GM13977 (cell line): ENCODE measurements around the gene HLA-E.
"Not testable (repeated sequence)": the region's sequence is repeated elsewhere in the genome, so short reads cannot be mapped to it uniquely, and the experiment has no call there.

ENCODE experiments used
- DNase-seq: peaks from one replicate; pipeline ENCODE4 v3.0.0; 2012; ENCODE audit warnings: low spot score
- in situ Hi-C: fragments of 300-500 bp; cut with MboI; formaldehyde crosslinking; loops from one replicate; pipeline ENCODE4 v1.12.0; 2022; ENCODE audit warnings: low sequenced_read_pairs, low pct_unique_long_range_greater_than_20kb, mixed read lengths, inconsistent platforms; ENCODE audit not compliant: unreplicated experiment
- TF ChIP-seq, protein P1 (sequence below): IDR thresholded peaks from 2 replicates; pipeline ENCODE4 v1.5.1; 2012; ENCODE audit warnings: mild to moderate bottlenecking, control low read depth; ENCODE audit not compliant: insufficient read depth; ENCODE audit errors: extremely low read depth, missing control alignments

Gene HLA-E

DNA sequence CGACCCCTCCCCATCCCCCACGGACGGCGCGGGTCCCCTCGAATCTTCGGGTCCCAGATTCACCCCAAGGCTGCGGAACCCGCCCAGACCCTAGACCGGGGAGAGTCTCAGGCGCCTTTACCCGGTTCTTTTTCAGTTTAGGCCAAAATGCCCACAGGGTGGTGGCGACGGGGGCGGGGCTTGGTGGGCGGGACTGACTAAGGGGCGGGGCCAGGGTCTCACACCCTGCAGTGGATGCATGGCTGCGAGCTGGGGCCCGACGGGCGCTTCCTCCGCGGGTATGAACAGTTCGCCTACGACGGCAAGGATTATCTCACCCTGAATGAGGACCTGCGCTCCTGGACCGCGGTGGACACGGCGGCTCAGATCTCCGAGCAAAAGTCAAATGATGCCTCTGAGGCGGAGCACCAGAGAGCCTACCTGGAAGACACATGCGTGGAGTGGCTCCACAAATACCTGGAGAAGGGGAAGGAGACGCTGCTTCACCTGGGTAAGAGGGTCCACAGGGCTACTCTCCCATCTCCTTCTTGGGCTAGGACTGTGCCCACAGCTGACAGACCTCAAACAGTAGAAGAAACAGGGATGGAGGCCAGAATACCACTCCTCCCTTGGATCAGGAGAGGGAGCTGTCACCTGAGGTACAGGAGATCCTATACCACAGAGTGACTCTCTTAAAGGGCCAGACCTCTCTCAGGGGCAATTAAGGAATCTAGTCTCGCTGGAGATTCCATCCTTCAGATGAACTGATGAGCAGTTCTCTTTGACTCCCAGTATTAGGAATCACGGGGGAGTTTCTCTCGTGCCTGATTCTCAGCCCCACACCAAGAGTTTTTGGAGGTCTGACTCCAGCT is 942 bp downstream of the HLA-E start:
- peak; percentile 80 for DNase-seq
- TF ChIP-seq, protein P1, sequence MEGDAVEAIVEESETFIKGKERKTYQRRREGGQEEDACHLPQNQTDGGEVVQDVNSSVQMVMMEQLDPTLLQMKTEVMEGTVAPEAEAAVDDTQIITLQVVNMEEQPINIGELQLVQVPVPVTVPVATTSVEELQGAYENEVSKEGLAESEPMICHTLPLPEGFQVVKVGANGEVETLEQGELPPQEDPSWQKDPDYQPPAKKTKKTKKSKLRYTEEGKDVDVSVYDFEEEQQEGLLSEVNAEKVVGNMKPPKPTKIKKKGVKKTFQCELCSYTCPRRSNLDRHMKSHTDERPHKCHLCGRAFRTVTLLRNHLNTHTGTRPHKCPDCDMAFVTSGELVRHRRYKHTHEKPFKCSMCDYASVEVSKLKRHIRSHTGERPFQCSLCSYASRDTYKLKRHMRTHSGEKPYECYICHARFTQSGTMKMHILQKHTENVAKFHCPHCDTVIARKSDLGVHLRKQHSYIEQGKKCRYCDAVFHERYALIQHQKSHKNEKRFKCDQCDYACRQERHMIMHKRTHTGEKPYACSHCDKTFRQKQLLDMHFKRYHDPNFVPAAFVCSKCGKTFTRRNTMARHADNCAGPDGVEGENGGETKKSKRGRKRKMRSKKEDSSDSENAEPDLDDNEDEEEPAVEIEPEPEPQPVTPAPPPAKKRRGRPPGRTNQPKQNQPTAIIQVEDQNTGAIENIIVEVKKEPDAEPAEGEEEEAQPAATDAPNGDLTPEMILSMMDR: no peak
- in situ Hi-C loops: loop anchor here (5.0 kb wide), 1 partner anchor 47 kb away; no protein-coding TSS in a partner anchor

DNA sequence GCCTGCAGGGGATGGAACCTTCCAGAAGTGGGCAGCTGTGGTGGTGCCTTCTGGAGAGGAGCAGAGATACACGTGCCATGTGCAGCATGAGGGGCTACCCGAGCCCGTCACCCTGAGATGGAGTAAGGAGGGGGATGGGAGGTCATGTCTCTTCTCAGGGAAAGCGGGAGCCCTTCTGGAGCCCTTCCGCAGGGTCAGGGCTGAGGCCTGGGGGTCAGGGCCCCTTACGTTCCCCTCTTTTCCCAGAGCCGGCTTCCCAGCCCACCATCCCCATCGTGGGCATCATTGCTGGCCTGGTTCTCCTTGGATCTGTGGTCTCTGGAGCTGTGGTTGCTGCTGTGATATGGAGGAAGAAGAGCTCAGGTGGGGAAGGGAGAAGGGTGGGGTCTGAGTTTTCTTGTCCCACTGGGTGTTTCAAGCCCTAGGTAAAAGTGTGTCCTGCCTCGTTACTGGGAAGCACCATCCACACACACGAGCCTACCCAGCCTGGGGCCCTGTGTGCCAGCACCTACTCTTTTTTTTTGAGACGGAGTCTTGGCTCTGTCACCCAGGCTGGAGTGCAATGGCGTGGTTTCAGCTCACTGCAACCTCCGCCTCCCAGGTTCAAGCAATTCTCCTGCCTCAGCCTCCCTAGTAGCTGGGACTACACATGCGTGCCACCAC is 2.1 kb downstream of the HLA-E start:
- DNase-seq: not testable (repeated sequence)
- in situ Hi-C loops: loop anchor here (5.0 kb wide), 1 partner anchor 46 kb away; no protein-coding TSS in a partner anchor

DNA sequence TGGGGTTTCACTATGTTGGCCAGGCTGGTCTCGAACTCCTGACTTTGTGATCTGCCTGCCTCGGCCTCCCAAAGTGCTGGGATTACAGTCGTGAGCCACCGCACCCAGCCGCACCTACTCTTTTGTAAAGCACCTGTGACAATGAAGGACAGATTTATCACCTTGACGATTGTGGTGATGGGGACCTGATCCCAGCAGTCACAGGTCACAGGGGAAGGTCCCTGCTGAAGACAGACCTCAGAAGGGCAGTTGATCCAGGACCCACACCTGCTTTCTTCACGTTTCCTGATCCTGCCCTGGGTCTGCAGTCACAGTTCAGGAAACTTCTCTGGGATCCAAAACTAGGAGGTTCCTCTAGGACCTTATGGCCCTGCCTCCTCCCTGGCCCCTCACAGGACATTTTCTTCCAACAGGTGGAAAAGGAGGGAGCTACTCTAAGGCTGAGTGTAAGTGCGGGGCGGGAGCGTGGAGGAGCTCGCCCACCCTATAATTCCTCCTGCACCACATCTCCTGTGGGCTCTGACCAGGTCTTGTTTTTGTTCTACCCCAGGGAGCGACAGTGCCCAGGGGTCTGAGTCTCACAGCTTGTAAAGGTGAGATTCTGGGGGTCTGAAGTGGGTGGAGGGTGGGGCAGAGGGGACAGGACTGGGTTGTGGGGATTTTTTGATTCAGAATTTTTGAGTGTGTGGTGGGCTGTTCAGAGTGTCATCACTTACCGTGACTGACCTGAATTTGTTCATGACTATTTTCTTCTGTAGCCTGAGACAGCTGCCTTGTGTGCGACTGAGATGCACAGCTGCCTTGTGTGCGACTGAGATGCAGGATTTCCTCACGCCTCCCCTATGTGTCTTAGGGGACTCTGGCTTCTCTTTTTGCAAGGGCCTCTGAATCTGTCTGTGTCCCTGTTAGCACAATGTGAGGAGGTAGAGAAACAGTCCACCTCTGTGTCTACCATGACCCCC is 3.0 kb downstream of the HLA-E start:
- TF ChIP-seq, protein P1: no peak
- DNase-seq: no peak
- in situ Hi-C loops: loop anchor here (5.0 kb wide), 1 partner anchor 45 kb away; no protein-coding TSS in a partner anchor

DNA sequence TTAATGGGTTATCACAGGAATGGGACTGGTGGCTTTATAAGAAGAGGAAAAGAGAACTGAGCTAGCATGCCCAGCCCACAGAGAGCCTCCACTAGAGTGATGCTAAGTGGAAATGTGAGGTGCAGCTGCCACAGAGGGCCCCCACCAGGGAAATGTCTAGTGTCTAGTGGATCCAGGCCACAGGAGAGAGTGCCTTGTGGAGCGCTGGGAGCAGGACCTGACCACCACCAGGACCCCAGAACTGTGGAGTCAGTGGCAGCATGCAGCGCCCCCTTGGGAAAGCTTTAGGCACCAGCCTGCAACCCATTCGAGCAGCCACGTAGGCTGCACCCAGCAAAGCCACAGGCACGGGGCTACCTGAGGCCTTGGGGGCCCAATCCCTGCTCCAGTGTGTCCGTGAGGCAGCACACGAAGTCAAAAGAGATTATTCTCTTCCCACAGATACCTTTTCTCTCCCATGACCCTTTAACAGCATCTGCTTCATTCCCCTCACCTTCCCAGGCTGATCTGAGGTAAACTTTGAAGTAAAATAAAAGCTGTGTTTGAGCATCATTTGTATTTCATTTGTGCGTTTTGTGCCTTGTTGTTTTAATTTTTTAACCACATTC is 4.4 kb downstream of the HLA-E start:
- DNase-seq: peak; percentile 3
- TF ChIP-seq, protein P1: peak; percentile 44
- in situ Hi-C loops: loop anchor here (5.0 kb wide), 1 partner anchor 44 kb away; no protein-coding TSS in a partner anchor

DNA sequence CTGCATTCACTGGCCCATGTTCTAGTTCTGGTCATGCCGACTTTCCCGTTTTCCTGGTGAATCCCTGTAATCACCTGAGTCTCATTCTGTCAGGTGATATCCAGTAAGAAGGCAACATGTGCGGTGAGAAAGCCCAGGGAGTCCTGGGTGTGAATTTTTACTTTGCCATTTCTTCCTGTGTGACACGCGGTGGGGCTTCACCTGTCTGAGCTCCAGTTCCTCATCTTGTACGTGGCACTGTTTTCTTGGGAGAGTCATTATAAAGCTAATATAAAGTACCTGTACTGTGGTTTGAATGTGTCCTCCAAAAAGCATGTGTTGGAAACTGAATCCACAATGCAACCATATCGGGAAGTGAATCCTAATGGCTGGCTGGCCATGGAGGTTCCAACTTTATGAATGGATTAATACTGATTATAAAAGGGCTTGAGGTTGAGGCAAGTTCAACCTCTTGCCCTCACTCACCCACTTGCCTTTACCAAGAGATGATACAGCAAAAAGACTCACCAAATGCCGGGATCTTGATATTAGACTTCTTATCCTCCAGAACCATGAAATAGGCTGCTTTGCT is 5.1 kb downstream of the HLA-E start:
- DNase-seq: peak; percentile 9
- TF ChIP-seq, protein P1: no peak
- in situ Hi-C loops: loop anchor here (5.0 kb wide), 1 partner anchor 43 kb away; no protein-coding TSS in a partner anchor

DNA sequence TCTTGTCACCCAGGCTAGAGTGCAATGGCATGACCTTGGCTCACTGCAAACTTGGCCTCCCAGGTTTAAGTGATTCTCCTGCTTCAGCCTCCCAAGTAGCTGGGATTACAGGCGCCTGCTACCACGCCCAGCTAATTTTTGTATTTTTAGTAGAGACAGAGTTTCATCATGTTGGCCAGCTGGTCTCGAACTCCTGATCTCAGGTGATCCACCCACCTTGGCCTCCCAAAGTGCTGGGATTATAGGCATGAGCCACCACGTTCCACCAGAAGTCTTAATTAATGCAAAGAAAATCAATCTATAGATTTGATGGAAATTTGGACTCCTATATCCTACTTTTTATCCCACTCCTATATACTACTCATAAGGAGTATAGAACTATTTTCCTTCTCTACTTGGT is 5.8 kb downstream of the HLA-E start:
- DNase-seq, in situ Hi-C loops: not testable (repeated sequence)

DNA sequence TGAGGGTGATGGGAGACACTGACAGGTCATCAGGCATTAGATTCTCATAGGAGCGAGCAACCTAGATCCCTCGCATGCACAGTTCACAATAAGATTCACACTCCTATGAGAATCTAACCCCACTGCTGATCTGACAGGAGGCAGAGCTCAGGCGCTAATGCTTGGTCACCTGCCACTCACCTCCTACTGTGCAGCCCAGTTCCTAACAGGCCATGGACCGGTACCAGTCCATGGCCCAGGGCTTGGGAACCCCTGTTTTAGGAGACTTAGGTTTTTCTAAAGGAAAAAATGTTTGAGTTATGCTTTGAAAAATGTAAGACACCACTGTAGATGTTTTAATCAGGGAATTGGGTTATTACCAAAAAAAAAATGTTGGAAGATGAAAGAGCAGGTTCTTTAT is 6.7 kb downstream of the HLA-E start:
- in situ Hi-C loops: no loop called here
- no peak for DNase-seq

DNA sequence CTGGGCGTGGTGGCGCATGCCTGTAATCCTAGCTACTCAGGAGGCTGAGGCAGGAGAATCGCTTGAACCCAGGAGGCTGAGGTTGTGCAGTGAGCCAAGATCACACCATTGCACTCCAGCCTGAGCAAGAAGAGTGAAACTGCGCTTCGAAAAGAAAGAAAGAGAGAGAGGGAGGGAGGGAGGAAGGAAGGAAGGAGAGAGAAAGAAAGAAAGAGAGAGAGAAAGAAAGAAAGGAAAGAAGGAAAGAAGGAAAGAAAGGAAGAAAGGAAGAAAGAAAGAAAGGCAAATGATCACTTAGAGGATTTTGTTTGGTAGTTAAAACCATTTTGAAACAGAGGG is 7.9 kb downstream of the HLA-E start:
- in situ Hi-C loops, DNase-seq: not testable (repeated sequence)

More for the DNA sequence above, 6.7 kb downstream of the HLA-E start:
- TF ChIP-seq, protein P1: no peak
